ENCODE results near the gene ACOXL. TPM values are rescaled to one million over a fixed set of nuclear protein-coding genes. Genes with fewer than 3 reads are reported as not detected.

Gene ACOXL
- total RNA-seq, 2 donors from 2014 or later: 11.7 to 12.3 TPM

- Mint-ChIP-seq H3K27me3 (ENCODE audit: insufficient read depth) (peaks cover 34% of the 10 kb centered on the region), H3K9me3 (no peaks in the 10 kb centered on the region), H3K36me3 (ENCODE audit: low read depth) (peaks cover 32% of the 10 kb centered on the region), H3K4me3 (peak overlapping the region; percentile 86), H3K27ac (peak overlapping the region; percentile 94), H3K4me1 (peaks cover 16% of the 10 kb centered on the region)
- Histone ChIP-seq H3K9me3 (ENCODE audit: control insufficient read depth, low read length) (no peaks in the 10 kb centered on the region), H3K4me1 (ENCODE audit: control insufficient read depth, insufficient read depth, low read length) (peaks cover 3% of the 10 kb centered on the region), H3K27me3 (ENCODE audit: control insufficient read depth, insufficient read depth, low read length, poor library complexity, severe bottlenecking) (peaks cover 32% of the 10 kb centered on the region), H3K4me3 (ENCODE audit: low read length) (peak overlapping the region; percentile 85), H3K36me3 (ENCODE audit: control insufficient read depth, insufficient read depth, low read length) (peaks cover 32% of the 10 kb centered on the region), H3K9ac (ENCODE audit: extremely low read depth, low read length, poor library complexity, severe bottlenecking) (peak overlapping the region; percentile 68), H3K27ac (ENCODE audit: low read depth, low read length) (peak overlapping the region; percentile 16)
- 1% methylated on average over 25 to 93 of the region's 93 CpGs for WGBS, 2 experiments (ENCODE audit: insufficient coverage in 1 of 2, insufficient read length in 1 of 2)
- TF ChIP-seq CTCF (conservative IDR thresholded peaks at IDR 0.05): no peak
- peak; percentile 96 for DNase-seq
These were observed 389.7 kb downstream of the ACOXL start for GRCh38 chr2:111121828-111122630.

GRCh38 chr2:111122631-111123421 is 390.5 kb downstream of the ACOXL start:
- 0 to 1% methylated on average over 33 to 92 of the region's 92 CpGs for WGBS, 2 experiments (ENCODE audit: insufficient coverage in 1 of 2, insufficient read length in 1 of 2)
- Mint-ChIP-seq H3K4me1 (peaks cover 14% of the 10 kb centered on the region), H3K4me3 (peak overlapping the region; percentile 86), H3K36me3 (ENCODE audit: low read depth) (peaks cover 38% of the 10 kb centered on the region), H3K27me3 (ENCODE audit: insufficient read depth) (peaks cover 26% of the 10 kb centered on the region), H3K27ac (peak overlapping the region; percentile 97), H3K9me3 (no peaks in the 10 kb centered on the region)
- peak; percentile 20 for TF ChIP-seq CTCF (conservative IDR thresholded peaks at IDR 0.05)
- peak overlapping the region; percentile 98 for H3K27ac ChIP-seq (ENCODE audit: low read depth, low read length)
- peak overlapping the region; percentile 90 for H3K9ac ChIP-seq (ENCODE audit: extremely low read depth, low read length, poor library complexity, severe bottlenecking)
- H3K4me1 ChIP-seq (ENCODE audit: control insufficient read depth, insufficient read depth, low read length): peaks cover 3% of the 10 kb centered on the region
- peak overlapping the region; percentile 85 for H3K4me3 ChIP-seq (ENCODE audit: low read length)
- no peaks in the 10 kb centered on the region for H3K9me3 ChIP-seq (ENCODE audit: control insufficient read depth, low read length)
- peak; percentile 91 for DNase-seq
- H3K36me3 ChIP-seq (ENCODE audit: control insufficient read depth, insufficient read depth, low read length): peaks cover 38% of the 10 kb centered on the region
- peaks cover 24% of the 10 kb centered on the region for H3K27me3 ChIP-seq (ENCODE audit: control insufficient read depth, insufficient read depth, low read length, poor library complexity, severe bottlenecking)

GRCh38 chr2:111123751-111124150 is 391.4 kb downstream of the ACOXL start:
- Histone ChIP-seq H3K4me1 (ENCODE audit: control insufficient read depth, insufficient read depth, low read length) (no peaks in the 10 kb centered on the region), H3K36me3 (ENCODE audit: control insufficient read depth, insufficient read depth, low read length) (peaks cover 45% of the 10 kb centered on the region), H3K27ac (ENCODE audit: low read depth, low read length) (no peak overlapping the region), H3K9ac (ENCODE audit: extremely low read depth, low read length, poor library complexity, severe bottlenecking) (peak overlapping the region; percentile 90), H3K9me3 (ENCODE audit: control insufficient read depth, low read length) (no peaks in the 10 kb centered on the region), H3K27me3 (ENCODE audit: control insufficient read depth, insufficient read depth, low read length, poor library complexity, severe bottlenecking) (peaks cover 15% of the 10 kb centered on the region), H3K4me3 (ENCODE audit: low read length) (peak overlapping the region; percentile 85)
- WGBS, 2 experiments (ENCODE audit: insufficient coverage in 1 of 2, insufficient read length in 1 of 2): 82 to 88% methylated on average over 5 to 7 of the region's 7 CpGs
- DNase-seq: no peak
- H3K27me3 Mint-ChIP-seq (ENCODE audit: insufficient read depth): peaks cover 17% of the 10 kb centered on the region
- H3K4me3 Mint-ChIP-seq: peak overlapping the region; percentile 86
- peaks cover 48% of the 10 kb centered on the region for H3K36me3 Mint-ChIP-seq (ENCODE audit: low read depth)
- H3K27ac Mint-ChIP-seq: no peak overlapping the region
- H3K4me1 Mint-ChIP-seq: peaks cover 5% of the 10 kb centered on the region
- no peak for TF ChIP-seq CTCF (conservative IDR thresholded peaks at IDR 0.05)
- no peaks in the 10 kb centered on the region for H3K9me3 Mint-ChIP-seq
